ENCODE data around the gene MTMR1.

Gene MTMR1

GRCh38 chrX:150692831-150693724, at the start of gene MTMR1:
Gene MTMR1 (plus strand): TSS chrX:150693396. CDS start chrX:150693531, 135 bp downstream.
- DNase-seq: peak in 5 of 10 donors; percentile 25 to 88 (median 57)
- intact Hi-C loops (cut with DNase I): no loop called here

- intact Hi-C loops (cut with DNase I): no loop called here
- DNase-seq: no peak
These were observed 49.2 kb upstream of the MTMR1 start for GRCh38 chrX:150643958-150644357.

- intact Hi-C loops (cut with DNase I): no loop called here
- no peak for DNase-seq
These were observed 48.8 kb upstream of the MTMR1 start for GRCh38 chrX:150644422-150644821.

GRCh38 chrX:150647331-150647730, 45.9 kb upstream of the MTMR1 start:
- intact Hi-C loops (cut with DNase I): no loop called here
- DNase-seq: no peak

GRCh38 chrX:150648296-150648940, 44.8 kb upstream of the MTMR1 start:
- intact Hi-C loops (cut with DNase I): no loop called here

GRCh38 chrX:150649096-150649870, 43.9 kb upstream of the MTMR1 start:
- peak in 1 of 10 donors; percentile 6 for DNase-seq

More at GRCh38 chrX:150648296-150648940, 44.8 kb upstream of the MTMR1 start:
- no peak for DNase-seq

GRCh38 chrX:150651906-150652305, 41.3 kb upstream of the MTMR1 start:
- intact Hi-C loops (cut with DNase I): no loop called here
- DNase-seq: no peak

More at GRCh38 chrX:150649096-150649870, 43.9 kb upstream of the MTMR1 start:
- intact Hi-C loops (cut with DNase I): no loop called here

GRCh38 chrX:150655788-150656187, 37.4 kb upstream of the MTMR1 start:
- DNase-seq: no peak
- intact Hi-C loops (cut with DNase I): no loop called here

GRCh38 chrX:150663073-150663472, 30.1 kb upstream of the MTMR1 start:
- DNase-seq: no peak
- intact Hi-C loops (cut with DNase I): no loop called here

GRCh38 chrX:150664290-150664689, 28.9 kb upstream of the MTMR1 start:
- peak in 3 of 10 donors; percentile 10 to 74 (median 18) for DNase-seq
- intact Hi-C loops (cut with DNase I): no loop called here

- intact Hi-C loops (cut with DNase I): no loop called here
- no peak for DNase-seq
These were observed 17.0 kb upstream of the MTMR1 start for GRCh38 chrX:150676221-150676620.

- DNase-seq: peak in 1 of 10 donors; percentile 86
- intact Hi-C loops (cut with DNase I): no loop called here
These were observed 12.2 kb upstream of the MTMR1 start for GRCh38 chrX:150680974-150681373.

- intact Hi-C loops (cut with DNase I): no loop called here
- no peak for DNase-seq
These were observed 10.1 kb upstream of the MTMR1 start for GRCh38 chrX:150683112-150683511.

- DNase-seq: no peak
- intact Hi-C loops (cut with DNase I): no loop called here
These were observed 9.6 kb upstream of the MTMR1 start for GRCh38 chrX:150683536-150684146.

GRCh38 chrX:150688911-150689451, 4.2 kb upstream of the MTMR1 start:
- intact Hi-C loops (cut with DNase I): no loop called here

GRCh38 chrX:150690126-150690525, 3.1 kb upstream of the MTMR1 start:
- intact Hi-C loops (cut with DNase I): no loop called here
- DNase-seq: no peak

More at GRCh38 chrX:150688911-150689451, 4.2 kb upstream of the MTMR1 start:
- no peak for DNase-seq

- intact Hi-C loops (cut with DNase I): no loop called here
These were observed 900 bp upstream of the MTMR1 start for GRCh38 chrX:150692296-150692695.

GRCh38 chrX:150693725-150694574, 754 bp downstream of the MTMR1 start:
- intact Hi-C loops (cut with DNase I): no loop called here
- peak in 4 of 10 donors; percentile 19 to 85 (median 81) for DNase-seq

More at GRCh38 chrX:150692296-150692695, 900 bp upstream of the MTMR1 start:
- DNase-seq: no peak

Data from posterior cingulate gyrus (tissue), 11 donors.